K562 (cell line): ENCODE measurements around the gene SCNN1A. TPM values are rescaled to one million over a fixed set of nuclear protein-coding genes. Genes with fewer than 3 reads are reported as not detected.

Experiments
- ATAC-seq: fragments of 200-7000 bp; cut with Tn5 transposase; 3 replicates; pipeline ENCODE4 v1.9.1; 2020; ENCODE audit warnings: moderate library complexity
- BruUV-seq: library from RNA; stranded (reverse); fragments of 400-500 nt; replicated peaks from 2 replicates; lab custom pipeline; 2021; lab: Mats Ljungman, UMichigan
- CTCF ChIA-PET: fragments of 300-600 bp; formaldehyde crosslinking; extraction: SDS; loops from one replicate; lab custom pipeline; 2021; ENCODE audit warnings: low intra/inter-chr PET ratio; lab: Yijun Ruan, JAX
- POLR2A ChIA-PET: fragments of 300-600, 350-650 bp; sonication (Branson Sonifier 250); formaldehyde crosslinking; extraction: SDS; loops from one replicate; lab custom pipeline; 2021; ENCODE audit warnings: antibody characterized with exemption, inconsistent platforms; lab: Yijun Ruan, JAX
- DNase-seq, 4 experiments: peaks; one replicate each; pipeline versions ENCODE4 v3.0.0 to v3.0.0-alpha.2; 2011 to 2018; ENCODE audit warnings: low spot score in 3 of 4, mixed read lengths in 3 of 4; ENCODE audit errors: extremely low read depth in 1 of 4
- FAIRE-seq: peaks from 2 replicates; lab custom pipeline; 2011; peaks lifted over from hg19 to GRCh38; lab: Jason Lieb, UNC
- H2AFZ ChIP-seq: 2 replicates; pipeline ENCODE4 v1.6.0; 2011; ENCODE audit warnings: low read depth, low read length, control low read depth, inconsistent platforms
- H3K27ac ChIP-seq: fragments of 200-600 bp; 3 replicates; pipeline ENCODE4 v1.8.0; 2011; ENCODE audit warnings: low read depth, mild to moderate bottlenecking, control low read depth, inconsistent platforms, low read length, moderate library complexity, mixed read lengths; ENCODE audit errors: extremely low read depth
- H3K27me3 ChIP-seq, 2 experiments: fragments of 300-600 bp in 1 of 2; 2 replicates in 1 of 2; 3 replicates in 1 of 2; pipeline versions ENCODE4 v1.6.0 to v1.8.0; 2011; ENCODE audit warnings: inconsistent platforms in 2 of 2, low read length in 2 of 2, mild to moderate bottlenecking in 1 of 2, mixed read lengths in 1 of 2, moderate library complexity in 1 of 2; ENCODE audit not compliant: control insufficient read depth in 2 of 2, insufficient read depth in 2 of 2
- H3K36me3 ChIP-seq: fragments of 300-600 bp; 3 replicates; pipeline ENCODE4 v1.8.0; 2011; ENCODE audit warnings: mild to moderate bottlenecking, low read length, inconsistent platforms; ENCODE audit not compliant: control insufficient read depth, insufficient read depth
- H3K4me1 ChIP-seq, 2 experiments: fragments of 200-600 bp in 1 of 2; replicated peaks in 1 of 2; 2 replicates in 1 of 2; 3 replicates in 1 of 2; pipeline versions ENCODE4 v1.5.1 to v1.8.0; 2011; ENCODE audit warnings: inconsistent platforms in 2 of 2, low read length in 2 of 2, mild to moderate bottlenecking in 1 of 2, mixed read lengths in 1 of 2, moderate library complexity in 1 of 2; ENCODE audit not compliant: control insufficient read depth in 2 of 2, insufficient read depth in 2 of 2
- H3K4me2 ChIP-seq: 2 replicates; pipeline ENCODE4 v1.6.1; 2011; ENCODE audit warnings: low read length, control low read depth, inconsistent platforms, mixed read lengths; ENCODE audit not compliant: insufficient read depth
- H3K4me3 ChIP-seq: fragments of 200-600 bp; sonication (generic), shearing (Covaris generic); 2 replicates; pipeline ENCODE4 v1.5.1; 2016; ENCODE audit warnings: control low read depth, inconsistent platforms
- H3K79me2 ChIP-seq: fragments of 200-600 bp; 3 replicates; pipeline ENCODE4 v1.8.0; 2011; ENCODE audit warnings: low read length, inconsistent platforms; ENCODE audit not compliant: control insufficient read depth, insufficient read depth
- H3K9ac ChIP-seq, 2 experiments: 2 replicates each; pipeline versions ENCODE4 v1.6.0 to v1.6.1; 2011; ENCODE audit warnings: low read depth in 2 of 2, low read length in 2 of 2, control low read depth in 1 of 2, inconsistent platforms in 1 of 2, mild to moderate bottlenecking in 1 of 2, mixed read lengths in 1 of 2; ENCODE audit not compliant: insufficient read depth in 1 of 2
- H3K9me1 ChIP-seq: one replicate; pipeline ENCODE4 v1.6.0; 2011; ENCODE audit warnings: inconsistent platforms, mild to moderate bottlenecking, low read length, moderate library complexity; ENCODE audit not compliant: control insufficient read depth, insufficient read depth
- H3K9me3 ChIP-seq: replicated peaks from 2 replicates; pipeline ENCODE4 v1.5.1; 2011; ENCODE audit warnings: low read depth, low read length, inconsistent platforms; ENCODE audit not compliant: control insufficient read depth, insufficient read depth
- H4K20me1 ChIP-seq: replicated peaks from 2 replicates; pipeline ENCODE4 v1.6.1; 2011; ENCODE audit warnings: low read length, inconsistent platforms, mixed read lengths; ENCODE audit not compliant: control insufficient read depth, insufficient read depth
- BRF2 ChIP-seq: IDR thresholded peaks from 3 replicates; pipeline ENCODE4 v1.6.1; 2011; ENCODE audit warnings: borderline replicate concordance, mild to moderate bottlenecking; ENCODE audit not compliant: insufficient read length, insufficient read depth
- CCAR2 ChIP-seq: fragments of 200-400 bp; formaldehyde crosslinking; IDR thresholded peaks from 2 replicates; pipeline ENCODE4 v1.6.1; 2017; ENCODE audit warnings: mild to moderate bottlenecking, low read depth, low read length
- CREB1 ChIP-seq, 2 experiments: sonication (generic) in 1 of 2; formaldehyde crosslinking in 1 of 2; IDR thresholded peaks; 2 replicates each; pipeline versions ENCODE4 v1.6.1 to v1.8.0; 2012 to 2022; ENCODE audit warnings: inconsistent platforms in 1 of 2, mild to moderate bottlenecking in 1 of 2, missing genetic modification reagents in 1 of 2, moderate library complexity in 1 of 2
- GATAD2A ChIP-seq: fragments of 450-650 bp; IDR thresholded peaks from 2 replicates; pipeline ENCODE4 v1.6.1; 2017
- KLF16 ChIP-seq: IDR thresholded peaks from 2 replicates; pipeline ENCODE4 v1.6.1; 2016; ENCODE audit warnings: antibody characterized with exemption
- PURB ChIP-seq: sonication (generic); formaldehyde crosslinking; IDR thresholded peaks from 2 replicates; pipeline ENCODE4 v1.9.0; 2021; ENCODE audit warnings: low read depth, mild to moderate bottlenecking, missing genetic modification reagents
- SP2 ChIP-seq: IDR thresholded peaks from 2 replicates; pipeline ENCODE4 v1.6.1; 2011; ENCODE audit warnings: mild to moderate bottlenecking, low read depth, low read length, moderate library complexity; ENCODE audit not compliant: poor library complexity, severe bottlenecking; ENCODE audit errors: extremely low read depth
- THRAP3 ChIP-seq: fragments of 450-650 bp; IDR thresholded peaks from 2 replicates; pipeline ENCODE4 v1.6.1; 2016; ENCODE audit warnings: mild to moderate bottlenecking, inconsistent platforms, borderline replicate concordance
- TOE1 ChIP-seq, 2 experiments: fragments of 450-650 bp in 1 of 2; sonication (generic) in 1 of 2; formaldehyde crosslinking in 1 of 2; IDR thresholded peaks; 2 replicates each; pipeline versions ENCODE4 v1.7.1 to v1.8.0; 2016 to 2022; ENCODE audit warnings: borderline replicate concordance in 2 of 2, mild to moderate bottlenecking in 2 of 2, antibody characterized with exemption in 1 of 2, inconsistent platforms in 1 of 2, low read depth in 1 of 2, missing genetic modification reagents in 1 of 2, moderate library complexity in 1 of 2
- U2AF1 ChIP-seq: fragments of 200-400 bp; formaldehyde crosslinking; optimal IDR thresholded peaks from 2 replicates; pipeline ENCODE3; 2017; ENCODE audit warnings: mild to moderate bottlenecking, low read depth, low read length, moderate library complexity
- ZFX ChIP-seq: sonication (generic); formaldehyde crosslinking; IDR thresholded peaks from 2 replicates; pipeline ENCODE4 v1.8.0; 2022; ENCODE audit warnings: mild to moderate bottlenecking, missing genetic modification reagents, moderate library complexity
- ZHX1 ChIP-seq: fragments of 150-350 bp; conservative IDR thresholded peaks from 2 replicates; pipeline ENCODE4 v1.6.1; 2014; ENCODE audit warnings: low read length
- ZNF12 ChIP-seq: sonication (generic); formaldehyde crosslinking; IDR thresholded peaks from 2 replicates; pipeline ENCODE4 v1.4.0; 2020; ENCODE audit warnings: mild to moderate bottlenecking, missing genetic modification reagents
- ZNF175 ChIP-seq: fragments of 200-800 bp; sonication (Bioruptor generic); IDR thresholded peaks from 2 replicates; pipeline ENCODE4 v1.6.1; 2016; ENCODE audit warnings: low read depth, mild to moderate bottlenecking, missing genetic modification characterization, missing compliant biosample characterization
- ZNF239 ChIP-seq: fragments of 250-450 bp; sonication (Bioruptor Pico); IDR thresholded peaks from 2 replicates; pipeline ENCODE4 v1.4.0; 2020; ENCODE audit warnings: mild to moderate bottlenecking
- WGBS: fragments of 100-300 bp; shearing (Covaris generic); methylation state at CpG from one replicate; pipeline ENCODE4 v1.1.6; 2016; ENCODE audit warnings: low coverage, mixed read lengths; ENCODE audit not compliant: insufficient coverage; ENCODE audit errors: missing lambda C conversion rate; 5-methylcytosine and 5-hydroxymethylcytosine counted together
- in situ Hi-C: fragments of 300-500 bp; cut with MboI; formaldehyde crosslinking; loops from 4 replicates; pipeline ENCODE4 v1.15.0; 2018; ENCODE audit warnings: inconsistent platforms, mixed read lengths
- intact Hi-C: fragments of 100-400 bp; cut with micrococcal nuclease; formaldehyde crosslinking; loops from 2 replicates; pipeline ENCODE4 v1.14.2; 2022
- polyA plus RNA-seq, 8 experiments: library from polyadenylated mRNA; depleted of rRNA in 4 of 8; stranded (reverse) in 5 of 8; unstranded in 3 of 8; fragments of >200 nt; fragmentation: Nextera tagmentation in 2 of 8; fragmentation: Illumina TruSeq in 1 of 8; extraction: Ambion mirVana in 2 of 8; extraction: Trizol in 1 of 8; gene quantifications; 2 replicates each; pipeline versions ENCODE4 v1.2.1 to v1.2.3, GENCODE V29; 2011 to 2014; ENCODE audit warnings: inconsistent platforms in 1 of 8, missing spikeins in 1 of 8
- total RNA-seq, 7 experiments: library from RNA; depleted of rRNA in 6 of 7; stranded (reverse); fragments of >200 nt in 6 of 7; fragmentation: Illumina TruSeq in 2 of 7; extraction: Trizol in 2 of 7; gene quantifications; 2 replicates each; pipeline versions ENCODE4 v1.2.1 to v1.2.3, GENCODE V29; 2011 to 2021; ENCODE audit warnings: low replicate concordance in 1 of 7

SCNN1A gene
- total and polyA plus RNA-seq, 9 of the 15 experiments (the other 6 are each of a cell fraction or from before 2014, with no cell fraction given) = 0.15 to 0.49 (median 0.32) TPM; not detected in 5

GRCh38 chr12:6307529-6307928 is 67.8 kb downstream of the SCNN1A start (continued):
- no peak for TF ChIP-seq TOE1 (IDR thresholded peaks at IDR 0.05; ENCODE audit: borderline replicate concordance)
- TF ChIP-seq TOE1 (CRISPR knock-in tag; IDR thresholded peaks at IDR 0.05; ENCODE audit: borderline replicate concordance, low read depth) = no peak

- in situ Hi-C loops (no loop called here), intact Hi-C loops (no loop called here)
- no peak for ATAC-seq
- POLR2A ChIA-PET = no interaction called here
- no peak overlapping the region for H3K4me2 ChIP-seq
- H3K36me3 ChIP-seq = no peaks in the 10 kb centered on the region
- FAIRE-seq = no peak
- no peaks in the 10 kb centered on the region for H3K9me3 ChIP-seq
- no peak overlapping the region for H3K9ac ChIP-seq
- TF ChIP-seq SP2 (no peak), U2AF1 (no peak), ZNF239 (CRISPR knock-in tag) (no peak), BRF2 (no peak), GATAD2A (no peak), ZHX1 (no peak), KLF16 (no peak), THRAP3 (no peak), CREB1 (IDR thresholded peaks at IDR 0.05) (no peak), CREB1 (CRISPR knock-in tag; IDR thresholded peaks at IDR 0.05) (no peak), ZNF12 (CRISPR knock-in tag) (no peak), ZFX (CRISPR knock-in tag) (no peak), PURB (CRISPR knock-in tag) (no peak), ZNF175 (CRISPR knock-in tag) (no peak), CCAR2 (no peak)
- no peaks in the 10 kb centered on the region for H3K27me3 ChIP-seq
- no peaks in the 10 kb centered on the region for H3K79me2 ChIP-seq
- no peaks in the 10 kb centered on the region for H3K9me1 ChIP-seq
- WGBS = 47% methylated on average over 11 of the region's 11 CpGs
- BruUV-seq = no TSS peak
- peaks cover 0 to 16% of the 10 kb centered on the region in 2 experiments; a peak in 3 of 5 replicates for H3K4me1 ChIP-seq
- no peaks in the 10 kb centered on the region for H4K20me1 ChIP-seq
- DNase-seq = no peak
- CTCF ChIA-PET = no interaction called here
- no peak overlapping the region for H3K27ac ChIP-seq
- no peak overlapping the region for H3K4me3 ChIP-seq
- no peak overlapping the region for H2AFZ ChIP-seq
Measured at GRCh38 chr12:6306599-6307220, 68.7 kb downstream of the SCNN1A start.
